ENCODE results near the gene KIAA1671.

- TF ChIP-seq CTCF (IDR thresholded peaks at IDR 0.05) (no peak), POLR2A (IDR thresholded peaks at IDR 0.05) (no peak)
Measured at GRCh38 chr22:25014896-25015755, 62.6 kb downstream of the KIAA1671 start.

All from breast epithelium (tissue), 3 donors.